ENCODE measurements around the gene ABCA2. TPM values are rescaled to one million over a fixed set of nuclear protein-coding genes. Genes with fewer than 3 reads are reported as not detected.

The ABCA2 gene
- total RNA-seq (10 to 100 TPM; 19.1 to 44.3 (median 33.4) TPM), polyA plus RNA-seq (10 to 100 TPM; 13.1 to 30.6 TPM)
- long read RNA-seq, donor 1, partial matches to known transcripts: 9 of 15 reads
- long read RNA-seq, donor 1, other reads (novel, unspliced or antisense): 5 of 15 reads
- long read RNA-seq, donor 2, partial matches to known transcripts: 8 of 9 reads
- long read RNA-seq, donor 2, other reads (novel, unspliced or antisense): 1 of 9 reads
- long read RNA-seq, donor 3, partial matches to known transcripts: 13 of 19 reads
- long read RNA-seq, donor 3, other reads (novel, unspliced or antisense): 6 of 19 reads

GRCh38 chr9:137027369-137028262 is at the start of gene ABCA2:
Gene ABCA2 (minus strand): TSS chr9:137028237. CDS start chr9:137028140, 97 bp downstream.
- no peaks in the 10 kb centered on the region for H3K27me3 ChIP-seq
- H3K27ac ChIP-seq: peak within 1 kb of the TSS in 10 of 12 donors; percentile 43 to 87 (median 64)
- WGBS, 4 donors: 4 to 43% (median 10%) methylated on average over 7 to 95 of the region's 95 CpGs
- H3K9me3 ChIP-seq: no peaks in the 10 kb centered on the region
- H3K4me1 ChIP-seq: peaks cover 5 to 57% (median 25%) of the 10 kb centered on the region in 12 donors
- DNase-seq: no peak
- intact Hi-C loops (cut with DNase I): loop anchor here in 5 of 10 donors (2.0 to 10.0 kb wide), 4 partner anchors 35 to 143 kb away; partner anchors contain the start of genes C8G (in 1 of the 5), PAXX (in 1 of the 5) and TRAF2 (in 1 of the 5)
- no peak for TF ChIP-seq POLR2A (IDR thresholded peaks at IDR 0.05)
- TF ChIP-seq CTCF (IDR thresholded peaks at IDR 0.05): no peak
- no peak for ATAC-seq
- peaks cover 0 to under 1% (median 0%) of the 10 kb centered on the region in 9 donors for H3K36me3 ChIP-seq
- H3K4me3 ChIP-seq: peak within 1 kb of the TSS; percentile 47 to 79 (median 67)

GRCh38 chr9:137077010-137077747 is 49.1 kb upstream of the ABCA2 start, which contains the start of gene UAP1L1:
Gene UAP1L1 (plus strand): TSS chr9:137077517. CDS start chr9:137077533, 16 bp downstream.
- TF ChIP-seq CTCF (IDR thresholded peaks at IDR 0.05) (no peak), POLR2A (IDR thresholded peaks at IDR 0.05) (peak in 1 of 2 donors; percentile 45)
- Histone ChIP-seq H3K36me3 (peaks cover 0 to 39% (median 33%) of the 10 kb centered on the region in 9 donors), H3K4me1 (peaks cover 0 to 46% (median 11%) of the 10 kb centered on the region in 12 donors), H3K27me3 (no peaks in the 10 kb centered on the region), H3K27ac (peak within 1 kb of the TSS in 11 of 12 donors; percentile 18 to 83 (median 59)), H3K4me3 (peak within 1 kb of the TSS; percentile 57 to 85 (median 70)), H3K9me3 (no peaks in the 10 kb centered on the region)
- ATAC-seq: peak; percentile 40 to 74 (median 64)
- DNase-seq: peak; percentile 78 to 93 (median 85)
- intact Hi-C loops (cut with DNase I): no loop called here
- WGBS, 4 donors: 1 to 9% (median 2%) methylated on average over 13 to 85 of the region's 87 CpGs

GRCh38 chr9:137076636-137077009 is 48.6 kb upstream of the ABCA2 start:
- no peaks in the 10 kb centered on the region for H3K9me3 ChIP-seq
- TF ChIP-seq POLR2A (IDR thresholded peaks at IDR 0.05) (no peak), CTCF (IDR thresholded peaks at IDR 0.05) (no peak)
- no peaks in the 10 kb centered on the region for H3K27me3 ChIP-seq
- peak overlapping the region in 11 of 12 donors; percentile 57 to 85 (median 72) for H3K4me3 ChIP-seq
- H3K27ac ChIP-seq: peak overlapping the region in 10 of 12 donors; percentile 18 to 83 (median 64)
- intact Hi-C loops (cut with DNase I): no loop called here
- no peak for DNase-seq
- H3K36me3 ChIP-seq: peaks cover 0 to 34% (median 27%) of the 10 kb centered on the region in 9 donors
- 64 to 74% (median 71%) methylated on average over 14 to 15 of the region's 15 CpGs for WGBS, 4 donors
- ATAC-seq: peak in 1 of 4 donors; percentile 8
- H3K4me1 ChIP-seq: peaks cover 0 to 50% (median 11%) of the 10 kb centered on the region in 12 donors
